GM10266 (cell line): ENCODE results near the gene MYO7B.

Experiments
- DNase-seq: peaks from one replicate; pipeline ENCODE4 v3.0.0; 2012; ENCODE audit errors: extremely low spot score
- CTCF ChIP-seq: IDR thresholded peaks from 2 replicates; pipeline ENCODE4 v1.5.1; 2012; ENCODE audit warnings: mild to moderate bottlenecking, low read depth; ENCODE audit not compliant: control insufficient read depth, insufficient read depth; ENCODE audit errors: missing control alignments

MYO7B gene

GRCh38 chr2:127624320-127624755 lies 88.9 kb downstream of the MYO7B start:
- TF ChIP-seq CTCF: no peak
- no peak for DNase-seq

- TF ChIP-seq CTCF: no peak
These were observed 89.5 kb downstream of the MYO7B start for GRCh38 chr2:127624756-127625571.

GRCh38 chr2:127625572-127625951 lies 90.1 kb downstream of the MYO7B start:
- no peak for TF ChIP-seq CTCF
- DNase-seq: no peak

More at GRCh38 chr2:127624756-127625571, 89.5 kb downstream of the MYO7B start:
- no peak for DNase-seq

- TF ChIP-seq CTCF: no peak
- no peak for DNase-seq
These were observed 90.7 kb downstream of the MYO7B start for GRCh38 chr2:127626175-127626574.

GRCh38 chr2:127626917-127627739 lies 91.6 kb downstream of the MYO7B start:
- no peak for TF ChIP-seq CTCF
- no peak for DNase-seq

GRCh38 chr2:127627740-127628571 lies 92.5 kb downstream of the MYO7B start:
- no peak for TF ChIP-seq CTCF
- DNase-seq: no peak
